ENCODE data around the gene SEMA5B. TPM values are rescaled to one million over a fixed set of nuclear protein-coding genes. Genes with fewer than 3 reads are reported as not detected.

SEMA5B gene
- total RNA-seq, 1 experiment from 2014 or later = 9.4 TPM

- TF ChIP-seq, protein P1, sequence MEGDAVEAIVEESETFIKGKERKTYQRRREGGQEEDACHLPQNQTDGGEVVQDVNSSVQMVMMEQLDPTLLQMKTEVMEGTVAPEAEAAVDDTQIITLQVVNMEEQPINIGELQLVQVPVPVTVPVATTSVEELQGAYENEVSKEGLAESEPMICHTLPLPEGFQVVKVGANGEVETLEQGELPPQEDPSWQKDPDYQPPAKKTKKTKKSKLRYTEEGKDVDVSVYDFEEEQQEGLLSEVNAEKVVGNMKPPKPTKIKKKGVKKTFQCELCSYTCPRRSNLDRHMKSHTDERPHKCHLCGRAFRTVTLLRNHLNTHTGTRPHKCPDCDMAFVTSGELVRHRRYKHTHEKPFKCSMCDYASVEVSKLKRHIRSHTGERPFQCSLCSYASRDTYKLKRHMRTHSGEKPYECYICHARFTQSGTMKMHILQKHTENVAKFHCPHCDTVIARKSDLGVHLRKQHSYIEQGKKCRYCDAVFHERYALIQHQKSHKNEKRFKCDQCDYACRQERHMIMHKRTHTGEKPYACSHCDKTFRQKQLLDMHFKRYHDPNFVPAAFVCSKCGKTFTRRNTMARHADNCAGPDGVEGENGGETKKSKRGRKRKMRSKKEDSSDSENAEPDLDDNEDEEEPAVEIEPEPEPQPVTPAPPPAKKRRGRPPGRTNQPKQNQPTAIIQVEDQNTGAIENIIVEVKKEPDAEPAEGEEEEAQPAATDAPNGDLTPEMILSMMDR (conservative IDR thresholded peaks at IDR 0.05) = no peak
- Histone ChIP-seq H2BK12ac (ENCODE audit: insufficient read length, low read depth, low read length) (no peak overlapping the region), H3K56ac (ENCODE audit: insufficient read length, low read depth, low read length) (no peak overlapping the region), H2AK5ac (ENCODE audit: insufficient read length, low read length) (no peak overlapping the region), H4K8ac (replicated peaks; ENCODE audit: insufficient read length, low read depth, low read length) (no peak overlapping the region), H3K4me1 (ENCODE audit: insufficient read depth, low read length) (no peaks in the 10 kb centered on the region), H3K14ac (ENCODE audit: insufficient read depth, low read length) (no peak overlapping the region), H3K4ac (ENCODE audit: low read depth, low read length) (no peak overlapping the region), H2BK20ac (ENCODE audit: low read depth, low read length, poor library complexity, severe bottlenecking) (no peak overlapping the region), H4K20me1 (ENCODE audit: control insufficient read depth, insufficient read depth, insufficient read length) (no peaks in the 10 kb centered on the region), H3K4me2 (ENCODE audit: insufficient read depth, insufficient read length, low read length) (no peak overlapping the region), H2BK120ac (ENCODE audit: low read depth, low read length, poor library complexity, severe bottlenecking) (no peak overlapping the region), H3K9ac (ENCODE audit: extremely low read depth, insufficient read length, low read length) (no peak overlapping the region), H3K18ac (ENCODE audit: insufficient read length, low read depth, low read length) (no peak overlapping the region), H3T11ph (ENCODE audit: low read length) (no peak overlapping the region), H3K23ac (ENCODE audit: insufficient read length, low read depth, low read length) (no peak overlapping the region), H4K91ac (ENCODE audit: insufficient read length, low read depth, low read length) (no peak overlapping the region), H3K23me2 (ENCODE audit: insufficient read length, low read depth, low read length, poor library complexity, severe bottlenecking) (no peaks in the 10 kb centered on the region), H2BK15ac (ENCODE audit: low read depth, low read length) (no peak overlapping the region), H4K5ac (ENCODE audit: insufficient read length, low read depth, low read length) (no peak overlapping the region), H2BK5ac (ENCODE audit: insufficient read length, low read length) (no peak overlapping the region), H3K27ac (ENCODE audit: insufficient read length, low read depth, low read length) (no peak overlapping the region), H3K79me2 (ENCODE audit: insufficient read depth, low read length) (no peaks in the 10 kb centered on the region), H3K79me1 (ENCODE audit: insufficient read depth, low read depth, low read length, poor library complexity, severe bottlenecking) (no peaks in the 10 kb centered on the region), H2AFZ (ENCODE audit: low read length) (no peak overlapping the region), H3K27me3 (ENCODE audit: insufficient read depth, low read length) (no peaks in the 10 kb centered on the region), H3K9me3 (ENCODE audit: control insufficient read depth, low read depth, low read length) (no peaks in the 10 kb centered on the region)
- Mint-ChIP-seq H3K36me3 (ENCODE audit: insufficient read depth in 1 of 3, low read depth in 3 of 3) (no peaks in the 10 kb centered on the region), H3K9me3 (no peaks in the 10 kb centered on the region), H3K4me3 (no peak overlapping the region), H3K4me1 (peaks cover 0 to 3% of the 10 kb centered on the region in 2 experiments; a peak in 2 of 4 replicates), H3K27ac (no peak overlapping the region), H3K27me3 (ENCODE audit: low read depth) (peaks cover 8% of the 10 kb centered on the region)
- no CpG with 5 or more reads among the region's 5 CpGs for WGBS (ENCODE audit: extremely low coverage, insufficient read length, low lambda C conversion rate)
- DNase-seq = no peak
Observed at GRCh38 chr3:123054109-123054778, 26.7 kb upstream of the SEMA5B start.

All from H9 (cell line).